HFFc6 (cell line): ENCODE data around the gene SYT11. TPM values are rescaled to one million over a fixed set of nuclear protein-coding genes. Genes with fewer than 3 reads are reported as not detected.
A peak's percentile ranks its signal among the peaks of the same experiment; 100 is the strongest.

Experiments used
- DNase-seq: peaks from one replicate; pipeline ENCODE4 v3.0.0-alpha.2; 2018
- H3K27ac Mint-ChIP-seq: 2 replicates; pipeline ENCODE4 v1.8.0; 2020; ENCODE audit warnings: mild to moderate bottlenecking, mixed read lengths
- H3K27me3 Mint-ChIP-seq: 2 replicates; pipeline ENCODE4 v1.8.0; 2021; ENCODE audit warnings: mild to moderate bottlenecking, moderate library complexity, mixed read lengths; ENCODE audit not compliant: insufficient read depth
- H3K36me3 Mint-ChIP-seq: 2 replicates; pipeline ENCODE4 v1.8.0; 2021; ENCODE audit warnings: low read depth, mixed read lengths
- H3K4me1 Mint-ChIP-seq: 2 replicates; pipeline ENCODE4 v1.8.0; 2020; ENCODE audit warnings: low read depth, mixed read lengths
- H3K4me3 Mint-ChIP-seq: 2 replicates; pipeline ENCODE4 v1.8.0; 2020; ENCODE audit warnings: mild to moderate bottlenecking, moderate library complexity, mixed read lengths
- H3K9me3 Mint-ChIP-seq: 2 replicates; pipeline ENCODE4 v1.8.0; 2020; ENCODE audit warnings: mild to moderate bottlenecking, mixed read lengths
- CTCF ChIP-seq: fragments of 200-600 bp; sonication (generic); IDR thresholded peaks from 2 replicates; pipeline ENCODE4 v1.5.0; 2021; ENCODE audit warnings: antibody characterized with exemption, mild to moderate bottlenecking
- total RNA-seq, 6 experiments: library from RNA; stranded (reverse); fragmentation: NEBNext Ultra II Directional; extraction: Animal tissue kit (Norgen Biotek cat#: 25700); gene quantifications; 2 replicates in 1 of 6; 3 replicates in 5 of 6; pipeline ENCODE4 v1.2.3, GENCODE V29; 2021

Gene SYT11
- total RNA-seq, 6 experiments from 2014 or later: 38.9 to 56.0 (median 48.8) TPM

- Mint-ChIP-seq H3K4me1 (peaks cover 42% of the 10 kb centered on the region), H3K27me3 (no peaks in the 10 kb centered on the region; the same call in 1 of the 2 replicates), H3K27ac (peak overlapping the region; percentile 75; the same call in 1 of the 2 replicates), H3K9me3 (no peaks in the 10 kb centered on the region), H3K4me3 (no peak overlapping the region), H3K36me3 (peaks cover 35% of the 10 kb centered on the region)
- TF ChIP-seq CTCF: peak; percentile 19; the same call in 1 of the 2 replicates
- no peak for DNase-seq
Measured at GRCh38 chr1:155932487-155932886, 73.1 kb downstream of the SYT11 start.

GRCh38 chr1:155933591-155934096 lies 74.3 kb downstream of the SYT11 start:
- H3K36me3 Mint-ChIP-seq: peaks cover 30% of the 10 kb centered on the region
- H3K27me3 Mint-ChIP-seq: peaks cover 2% of the 10 kb centered on the region; the same call in 1 of the 2 replicates
- no peaks in the 10 kb centered on the region for H3K9me3 Mint-ChIP-seq
- H3K4me3 Mint-ChIP-seq: no peak overlapping the region
- no peak for TF ChIP-seq CTCF
- DNase-seq: no peak
- peaks cover 51% of the 10 kb centered on the region for H3K4me1 Mint-ChIP-seq
- H3K27ac Mint-ChIP-seq: no peak overlapping the region

GRCh38 chr1:155934097-155934935 lies 74.9 kb downstream of the SYT11 start, which contains the start of gene KHDC4:
Gene KHDC4 (minus strand): TSS chr1:155934413. CDS start chr1:155934373, 40 bp downstream.
- Mint-ChIP-seq H3K36me3 (peaks cover 26% of the 10 kb centered on the region), H3K27me3 (peaks cover 2% of the 10 kb centered on the region; the same call in 1 of the 2 replicates), H3K27ac (no peak within 1 kb of the TSS; the same call in 1 of the 2 replicates), H3K4me3 (no peak within 1 kb of the TSS), H3K4me1 (peaks cover 47% of the 10 kb centered on the region), H3K9me3 (no peaks in the 10 kb centered on the region)
- peak; percentile 97 for DNase-seq
- no peak for TF ChIP-seq CTCF

Other genes starting within 250 kb of the SYT11 start
- 10 to 100 TPM; 34.8 to 40.5 (median 37.5) TPM for gene MSTO1, start 249.3 kb upstream of the SYT11 start, total RNA-seq
- 10 to 100 TPM; 39.6 to 50.7 (median 42.0) TPM for gene YY1AP1, start 170.8 kb upstream of the SYT11 start, total RNA-seq
- gene DAP3, start 170.5 kb upstream of the SYT11 start, total RNA-seq: 100 to 1,000 TPM; 100 to 110 (median 104) TPM
- 10 to 100 TPM; 24.2 to 31.3 (median 28.6) TPM for gene GON4L, start 2.4 kb upstream of the SYT11 start, total RNA-seq
- gene RIT1, start 51.8 kb downstream of the SYT11 start, total RNA-seq: 10 to 100 TPM; 26.1 to 35.4 (median 32.1) TPM
- gene KHDC4, start 74.8 kb downstream of the SYT11 start, total RNA-seq: 10 to 100 TPM; 22.6 to 26.1 (median 23.5) TPM
- gene RXFP4, start 82.1 kb downstream of the SYT11 start, total RNA-seq: not detected
- gene ARHGEF2, start 119.0 kb downstream of the SYT11 start, total RNA-seq: 10 to 100 TPM; 82.0 to 94.6 (median 83.9) TPM
- 100 to 1,000 TPM; 341 to 419 (median 374) TPM for gene SSR2, start 161.4 kb downstream of the SYT11 start, total RNA-seq
- 10 to 100 TPM; 31.6 to 36.0 (median 32.9) TPM for gene UBQLN4, start 194.2 kb downstream of the SYT11 start, total RNA-seq
- 10 to 100 TPM; 48.5 to 73.6 (median 62.5) TPM for gene LAMTOR2, start 195.2 kb downstream of the SYT11 start, total RNA-seq
- gene RAB25, start 201.6 kb downstream of the SYT11 start, total RNA-seq: not detected
- gene MEX3A, start 222.9 kb downstream of the SYT11 start, total RNA-seq: 1 to 10 TPM; 1.4 to 3.1 (median 2.2) TPM